ENCODE results near the gene LRIG1.

DNA sequence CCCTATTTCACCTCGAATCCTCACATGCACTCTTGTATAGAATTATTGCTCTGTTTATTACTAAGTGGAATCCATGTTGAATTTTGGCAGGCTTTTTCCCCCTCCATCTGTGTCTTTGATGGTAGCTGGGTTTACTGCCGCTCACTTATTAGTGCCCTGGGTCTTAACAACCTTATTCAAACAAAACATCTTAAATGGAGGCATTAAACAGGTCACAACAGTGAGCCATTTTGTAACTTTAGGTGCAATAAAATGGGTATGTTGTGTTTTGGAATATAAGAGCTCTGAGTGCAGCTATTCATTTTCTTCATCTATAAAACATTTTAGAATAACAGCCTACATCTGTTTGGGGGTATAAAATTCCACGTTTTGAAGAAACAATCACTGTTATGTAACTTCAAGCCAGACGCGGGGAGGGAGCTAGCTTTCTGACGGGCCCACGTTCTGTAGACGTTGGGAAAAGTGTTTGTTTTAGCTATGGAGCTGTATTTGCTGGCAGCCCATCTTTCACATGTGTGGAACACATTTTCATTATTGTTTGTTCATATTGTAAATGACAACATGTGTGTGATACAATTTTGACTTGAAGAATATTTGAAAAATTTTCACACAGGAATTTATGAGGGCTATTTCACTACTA, 158.0 kb downstream of the LRIG1 start:
- TF ChIP-seq, protein P1, sequence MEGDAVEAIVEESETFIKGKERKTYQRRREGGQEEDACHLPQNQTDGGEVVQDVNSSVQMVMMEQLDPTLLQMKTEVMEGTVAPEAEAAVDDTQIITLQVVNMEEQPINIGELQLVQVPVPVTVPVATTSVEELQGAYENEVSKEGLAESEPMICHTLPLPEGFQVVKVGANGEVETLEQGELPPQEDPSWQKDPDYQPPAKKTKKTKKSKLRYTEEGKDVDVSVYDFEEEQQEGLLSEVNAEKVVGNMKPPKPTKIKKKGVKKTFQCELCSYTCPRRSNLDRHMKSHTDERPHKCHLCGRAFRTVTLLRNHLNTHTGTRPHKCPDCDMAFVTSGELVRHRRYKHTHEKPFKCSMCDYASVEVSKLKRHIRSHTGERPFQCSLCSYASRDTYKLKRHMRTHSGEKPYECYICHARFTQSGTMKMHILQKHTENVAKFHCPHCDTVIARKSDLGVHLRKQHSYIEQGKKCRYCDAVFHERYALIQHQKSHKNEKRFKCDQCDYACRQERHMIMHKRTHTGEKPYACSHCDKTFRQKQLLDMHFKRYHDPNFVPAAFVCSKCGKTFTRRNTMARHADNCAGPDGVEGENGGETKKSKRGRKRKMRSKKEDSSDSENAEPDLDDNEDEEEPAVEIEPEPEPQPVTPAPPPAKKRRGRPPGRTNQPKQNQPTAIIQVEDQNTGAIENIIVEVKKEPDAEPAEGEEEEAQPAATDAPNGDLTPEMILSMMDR (IDR thresholded peaks at IDR 0.05; ENCODE audit: low read depth, low read length, poor library complexity, severe bottlenecking), result no peak
- no peak for TF ChIP-seq EZH2phosphoT487 (IDR thresholded peaks at IDR 0.05; ENCODE audit: borderline replicate concordance, low read length)
